GM20431 (cell line): ENCODE results near the gene ADM.
"Not testable (repeated sequence)": the region's sequence is repeated elsewhere in the genome, so short reads cannot be mapped to it uniquely, and the experiment has no call there.

Source experiments
- in situ Hi-C: fragments of 300-500 bp; cut with MseI, MboI; formaldehyde crosslinking; loops from one replicate; pipeline ENCODE4 v1.15.0; 2020; ENCODE audit warnings: low sequenced_read_pairs; ENCODE audit not compliant: unreplicated experiment

ADM gene

GRCh38 chr11:10304495-10305261 lies at the start of gene ADM:
Gene ADM, plus strand, starts transcription at chr11:10305073. Its CDS starts 628 bp downstream, at chr11:10305701.
- in situ Hi-C loops: loop anchor here (25.0 kb wide), 2 partner anchors 92 to 442 kb away; no protein-coding TSS in a partner anchor

GRCh38 chr11:10255388-10256125 lies 49.3 kb upstream of the ADM start:
- in situ Hi-C loops: no loop called here

- in situ Hi-C loops: no loop called here
Observed at GRCh38 chr11:10257478-10257877, 47.4 kb upstream of the ADM start.

- in situ Hi-C loops: no loop called here
Observed at GRCh38 chr11:10261821-10262220, 43.1 kb upstream of the ADM start.

- in situ Hi-C loops: no loop called here
Observed at GRCh38 chr11:10263929-10264328, 40.9 kb upstream of the ADM start.

- in situ Hi-C loops: not testable (repeated sequence)
Observed at GRCh38 chr11:10264716-10265115, 40.2 kb upstream of the ADM start.

- in situ Hi-C loops: no loop called here
Observed at GRCh38 chr11:10265936-10266335, 38.9 kb upstream of the ADM start.

GRCh38 chr11:10267821-10268220 lies 37.1 kb upstream of the ADM start:
- in situ Hi-C loops: no loop called here

GRCh38 chr11:10268746-10269488 lies 36.0 kb upstream of the ADM start:
- in situ Hi-C loops: no loop called here

- in situ Hi-C loops: no loop called here
Observed at GRCh38 chr11:10272132-10272531, 32.7 kb upstream of the ADM start.

- in situ Hi-C loops: no loop called here
Observed at GRCh38 chr11:10273738-10274137, 31.1 kb upstream of the ADM start.

GRCh38 chr11:10274726-10275125 lies 30.1 kb upstream of the ADM start:
- in situ Hi-C loops: no loop called here

GRCh38 chr11:10275714-10276113 lies 29.2 kb upstream of the ADM start:
- in situ Hi-C loops: no loop called here

GRCh38 chr11:10282117-10282516 lies 22.8 kb upstream of the ADM start:
- in situ Hi-C loops: no loop called here

GRCh38 chr11:10283991-10284390 lies 20.9 kb upstream of the ADM start:
- in situ Hi-C loops: no loop called here

- in situ Hi-C loops: no loop called here
Observed at GRCh38 chr11:10285148-10285802, 19.6 kb upstream of the ADM start.

- in situ Hi-C loops: no loop called here
Observed at GRCh38 chr11:10287140-10287539, 17.7 kb upstream of the ADM start.

GRCh38 chr11:10287766-10288715 lies 16.8 kb upstream of the ADM start:
- in situ Hi-C loops: no loop called here
